ENCODE results near the gene PRPSAP1. TPM values are rescaled to one million over a fixed set of nuclear protein-coding genes. Genes with fewer than 3 reads are reported as not detected.

The PRPSAP1 gene
- total and polyA plus RNA-seq, 2 of the 8 experiments (the other 6 are each of a cell fraction or from before 2014, with no cell fraction given), result 32.0 to 54.2 TPM

DNA sequence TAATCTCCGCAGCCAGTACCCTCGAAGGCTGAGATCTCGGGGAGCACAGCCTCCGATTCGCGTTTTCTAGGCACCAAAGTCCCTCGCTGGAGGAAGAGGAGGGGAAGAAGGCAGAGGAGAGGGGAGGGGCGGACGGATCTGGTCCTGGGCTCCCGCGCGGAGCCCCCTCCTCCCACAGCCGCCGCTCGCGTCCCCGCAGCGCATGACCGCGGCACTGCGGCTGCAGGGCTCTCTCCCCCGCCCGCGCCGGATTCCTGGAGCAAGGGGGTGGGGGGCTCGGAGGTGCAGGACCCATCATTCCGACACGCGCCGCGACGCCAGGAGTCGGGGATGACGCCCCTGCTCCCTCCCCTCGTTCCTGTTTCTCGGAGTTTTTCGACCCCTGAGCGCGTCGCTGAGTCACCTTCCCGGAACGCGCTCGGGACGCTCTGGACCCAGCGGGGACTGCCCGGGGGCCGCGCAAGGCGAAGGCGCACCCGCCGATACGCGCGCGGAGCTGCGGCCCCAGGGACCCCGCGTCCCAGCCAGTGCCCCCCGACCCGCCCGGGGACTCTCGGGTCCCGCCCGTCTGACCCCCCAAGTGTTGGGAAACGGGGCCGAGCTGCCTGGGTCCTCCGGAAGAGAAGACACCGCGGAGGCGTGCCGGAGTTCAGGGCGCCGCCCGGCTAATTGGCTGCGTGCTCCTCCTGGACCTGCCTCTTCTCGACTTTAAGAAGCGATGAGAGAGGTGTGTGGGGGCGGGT is 29.3 kb upstream of the PRPSAP1 start:
- peak overlapping the region; percentile 37 for H3K14ac ChIP-seq (ENCODE audit: insufficient read length)
- H2BK20ac ChIP-seq (ENCODE audit: low read length), result 0 out of 2 replicates have a peak overlapping the region, but pooled peaks have one; percentile 48
- peak overlapping the region; percentile 81; the same call in 1 of the 2 replicates for H3K18ac ChIP-seq (ENCODE audit: extremely low read depth, low read length)
- ChIA-PET CTCF (ENCODE audit: partially characterized antibody) (interaction anchor here (0.9 to 28.1 kb wide), 10 partner anchors 7 to 378 kb away, joined by 3 to 635 read pairs (median 4); partner anchors contain the start of gene PRPSAP1), POLR2A (ENCODE audit: partially characterized antibody) (interaction anchor here (0.6 to 2.5 kb wide), 2 partner anchors 29 to 253 kb away, joined by 3 to 12 read pairs; partner anchors contain the start of gene PRPSAP1)
- H2AFZ ChIP-seq (ENCODE audit: low read length), result no peak overlapping the region
- H4K20me1 ChIP-seq (replicated peaks in 1 of 2; ENCODE audit: control insufficient read depth in 1 of 2, insufficient read depth in 2 of 2, low read length in 2 of 2), result peaks cover 0 to 2% of the 10 kb centered on the region in 2 experiments
- H3K79me1 ChIP-seq (ENCODE audit: low read depth, low read length), result no peaks in the 10 kb centered on the region
- H3K79me2 ChIP-seq (ENCODE audit: control insufficient read depth in 1 of 2, insufficient read depth in 2 of 2, low read length in 2 of 2), result no peaks in the 10 kb centered on the region
- H2BK120ac ChIP-seq (replicated peaks; ENCODE audit: low read depth, low read length), result peak overlapping the region; percentile 38
- H3K4me1 ChIP-seq (replicated peaks in 1 of 4; ENCODE audit: control insufficient read depth in 3 of 4, insufficient read depth in 4 of 4, low read length in 3 of 4), result peaks cover 0 to 41% (median 16%) of the 10 kb centered on the region in 4 experiments; a peak in 5 of 7 replicates
- peaks cover 23% of the 10 kb centered on the region for H3K23me2 ChIP-seq (ENCODE audit: low read depth, low read length)
- peak overlapping the region; percentile 57 for H4K5ac ChIP-seq (ENCODE audit: insufficient read length, low read depth, low read length)
- no peak overlapping the region for H2BK15ac ChIP-seq (ENCODE audit: low read length)
- H2BK12ac ChIP-seq (ENCODE audit: low read depth, low read length), result peak overlapping the region; percentile 39; the same call in 1 of the 2 replicates
- H3K4ac ChIP-seq (replicated peaks; ENCODE audit: insufficient read length, low read depth, low read length), result peak overlapping the region; percentile 85
- no peaks in the 10 kb centered on the region for H3K36me3 ChIP-seq (ENCODE audit: control insufficient read depth in 2 of 4, insufficient read depth in 4 of 4, low read length in 3 of 4)
- FAIRE-seq (no peak), DNase-seq (ENCODE audit: low read depth in 1 of 2, low spot score in 2 of 2) (peak in 1 of 2 experiments; percentile 83)
- peak overlapping the region; percentile 51 to 80 (median 70) for H3K4me3 ChIP-seq (ENCODE audit: extremely low read depth in 1 of 4, insufficient read depth in 2 of 4, low read depth in 3 of 4, low read length in 4 of 4)
- H3K9me3 ChIP-seq (ENCODE audit: insufficient read depth in 2 of 2, low read depth in 1 of 2, low read length in 1 of 2), result no peaks in the 10 kb centered on the region
- H2AK5ac ChIP-seq (ENCODE audit: low read depth, low read length), result no peak overlapping the region
- 1% methylated on average over 31 of the region's 80 CpGs; no CpG with 5 or more reads in 1 of the 2 experiments for WGBS, 2 experiments (ENCODE audit: extremely low coverage in 1 of 2, insufficient coverage in 1 of 2, insufficient read length in 1 of 2, insufficient replicate concordance in 2 of 2, low coverage in 1 of 2, low lambda C conversion rate in 2 of 2, missing lambda C conversion rate in 1 of 2)
- H3K4me2 ChIP-seq (ENCODE audit: insufficient read depth in 1 of 2, low read depth in 2 of 2, low read length in 2 of 2), result peak overlapping the region; percentile 92 to 95
- no peak overlapping the region for H3K23ac ChIP-seq (ENCODE audit: insufficient read length)
- no peak overlapping the region for H3K27ac ChIP-seq (ENCODE audit: low read depth, low read length)
- no peak overlapping the region for H4K91ac ChIP-seq (replicated peaks; ENCODE audit: insufficient read length, low read length)
- peak overlapping the region; percentile 66; the same call in 1 of the 2 replicates for H2BK5ac ChIP-seq (ENCODE audit: low read depth, low read length)
- peak overlapping the region; percentile 70 for H4K8ac ChIP-seq (ENCODE audit: extremely low read depth, insufficient read depth, low read length)
- H3K56ac ChIP-seq (replicated peaks; ENCODE audit: insufficient read length, low read depth, low read length), result no peak overlapping the region
- H3K9ac ChIP-seq (replicated peaks in 1 of 4; ENCODE audit: extremely low read depth in 1 of 4, low read depth in 3 of 4, low read length in 3 of 4), result no peak overlapping the region
- H3K27me3 ChIP-seq (replicated peaks in 1 of 4; ENCODE audit: control insufficient read depth in 3 of 4, extremely low read depth in 1 of 4, insufficient read depth in 3 of 4, low read length in 3 of 4), result peaks cover 18 to 47% (median 33%) of the 10 kb centered on the region in 4 experiments; a peak in 6 of 7 replicates
- TF ChIP-seq, protein P1, sequence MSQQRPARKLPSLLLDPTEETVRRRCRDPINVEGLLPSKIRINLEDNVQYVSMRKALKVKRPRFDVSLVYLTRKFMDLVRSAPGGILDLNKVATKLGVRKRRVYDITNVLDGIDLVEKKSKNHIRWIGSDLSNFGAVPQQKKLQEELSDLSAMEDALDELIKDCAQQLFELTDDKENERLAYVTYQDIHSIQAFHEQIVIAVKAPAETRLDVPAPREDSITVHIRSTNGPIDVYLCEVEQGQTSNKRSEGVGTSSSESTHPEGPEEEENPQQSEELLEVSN (IDR thresholded peaks at IDR 0.05), result peak; percentile 47; the same call in 1 of the 2 replicates
- TF ChIP-seq EZH2 (IDR thresholded peaks at IDR 0.05; ENCODE audit: low read depth, low read length, severe bottlenecking) (peak; percentile 49), JUND (IDR thresholded peaks at IDR 0.05; ENCODE audit: low read length) (peak; percentile 83), EGR1 (IDR thresholded peaks at IDR 0.05; ENCODE audit: borderline replicate concordance, low read depth, low read length) (no peak), BACH1 (IDR thresholded peaks at IDR 0.05; ENCODE audit: low read length) (peak; percentile 37; the same call in 1 of the 2 replicates), CREB1 (IDR thresholded peaks at IDR 0.05) (peak; percentile 60), CTBP2 (IDR thresholded peaks at IDR 0.05; ENCODE audit: borderline replicate concordance, insufficient read depth, insufficient read length, low read length) (peak; percentile 51), KDM4A (IDR thresholded peaks at IDR 0.05; ENCODE audit: low read depth, low read length, severe bottlenecking) (peak; percentile 99), TEAD4 (IDR thresholded peaks at IDR 0.05; ENCODE audit: low read depth, low read length) (peak; percentile 45; the same call in 1 of the 2 replicates), TAF7 (optimal IDR thresholded peaks at IDR 0.05; ENCODE audit: borderline replicate concordance, low read depth, low read length) (no peak), ASH2L (IDR thresholded peaks at IDR 0.05; ENCODE audit: low read length) (peak; percentile 88)
